ENCODE data around the gene RAB3D.
"Not testable (repeated sequence)": the region's sequence is repeated elsewhere in the genome, so short reads cannot be mapped to it uniquely, and the experiment has no call there.

GRCh38 chr19:11379269-11379845 lies 39.9 kb upstream of the RAB3D start:
- not testable (repeated sequence) for TF ChIP-seq CTCF (IDR thresholded peaks at IDR 0.05; ENCODE audit: low read depth, low read length); POLR2A (IDR thresholded peaks at IDR 0.05; ENCODE audit: extremely low read depth, insufficient read length); MYC (IDR thresholded peaks at IDR 0.05; ENCODE audit: low read depth, low read length); MAX (IDR thresholded peaks at IDR 0.05; ENCODE audit: low read depth, low read length)

All from NB4 (cell line).